HG02973 (cell line): ENCODE results near the gene FOXF2.

ENCODE experiments used
- ATAC-seq: cut with Tn5 transposase; IDR thresholded peaks from one replicate; pipeline ENCODE4 v1.9.1; 2021; ENCODE audit warnings: moderate library complexity; ENCODE audit not compliant: unreplicated experiment

The FOXF2 gene

DNA sequence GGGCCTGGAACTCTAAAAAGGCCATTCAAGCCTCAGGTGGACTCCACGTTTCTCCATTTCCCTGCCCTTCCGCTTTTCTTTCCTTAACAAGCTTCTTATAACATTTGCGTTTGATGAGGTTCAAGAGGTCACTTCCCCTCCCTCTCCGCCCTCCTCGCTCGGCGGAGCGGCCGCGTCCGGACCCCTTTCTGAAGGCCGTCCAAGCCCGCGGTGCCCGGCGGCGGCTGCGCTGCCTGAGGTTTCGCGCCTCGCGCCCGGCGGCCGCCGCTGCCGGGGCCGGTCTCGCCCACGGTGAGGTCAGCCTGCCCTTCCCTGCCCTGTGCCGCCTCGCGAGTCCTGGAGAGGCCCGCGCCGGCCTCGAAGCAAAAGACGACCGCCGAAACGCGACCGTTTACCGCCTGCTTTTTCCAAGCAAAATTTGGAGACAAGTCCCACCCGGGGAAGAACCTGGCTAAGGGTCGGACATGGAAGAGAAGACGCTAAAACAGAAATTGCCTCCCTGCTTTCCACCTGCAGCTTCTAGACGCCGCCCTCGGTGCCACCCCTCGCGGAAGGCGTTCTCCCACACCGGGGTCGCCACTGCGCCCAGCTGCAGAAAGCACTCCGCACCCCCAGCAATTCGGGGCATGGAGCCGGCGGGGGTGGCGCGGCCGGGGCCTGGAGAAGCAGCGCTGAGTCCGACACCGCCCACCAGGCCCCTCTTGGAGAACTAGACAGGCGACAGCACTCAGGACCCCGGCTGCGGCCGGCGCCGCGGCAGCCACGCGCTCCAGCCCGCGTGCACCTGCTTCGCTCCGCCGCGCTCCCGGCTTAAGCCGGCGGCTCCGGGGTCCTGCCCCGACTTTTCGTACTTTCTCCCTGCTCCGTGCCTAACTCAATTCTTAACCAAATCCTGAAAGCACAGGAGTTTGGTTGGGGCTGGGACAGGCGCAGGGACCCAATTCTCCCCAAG lies 11.0 kb upstream of the FOXF2 start:
- ATAC-seq = no peak

DNA sequence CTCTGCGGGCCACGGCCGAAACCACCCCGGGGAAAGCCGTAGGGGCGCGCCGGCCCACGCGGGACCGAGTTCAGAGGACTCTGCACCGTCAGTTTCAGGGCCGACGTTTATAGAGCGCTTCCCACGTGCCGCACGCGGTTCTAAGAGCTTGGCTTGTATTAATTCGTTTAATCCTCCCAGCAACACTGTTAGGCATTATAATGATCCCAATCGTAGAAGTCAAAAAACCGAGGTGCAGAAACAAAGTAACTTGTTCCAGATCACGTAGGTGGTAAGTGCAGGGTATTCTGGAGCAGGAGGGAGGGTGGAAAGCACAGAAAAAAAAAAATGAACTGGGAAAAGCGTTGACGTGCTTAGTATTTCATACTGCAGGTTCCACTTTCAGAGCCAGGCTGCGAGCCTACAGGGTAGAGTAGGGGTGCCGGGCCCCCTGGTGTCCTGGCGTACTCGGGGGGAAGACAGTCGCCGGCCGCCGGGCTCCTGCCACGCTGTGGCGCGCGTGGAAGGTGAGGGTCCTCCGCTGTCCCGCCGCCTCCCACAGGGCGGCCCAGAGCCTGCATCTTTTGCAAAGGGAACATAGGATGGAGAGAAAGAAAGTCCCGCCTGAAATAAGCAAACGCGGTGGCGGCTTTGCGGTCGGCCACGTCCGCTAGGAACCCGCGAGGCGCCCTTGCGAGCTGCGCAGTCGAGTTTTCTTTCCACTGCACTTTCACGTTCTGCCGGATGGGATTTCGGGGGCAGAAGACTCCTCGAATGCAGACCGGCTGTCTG lies 10.2 kb upstream of the FOXF2 start:
- no peak for ATAC-seq

- no peak for ATAC-seq
Measured at GRCh38 chr6:1379788-1380147, 9.6 kb upstream of the FOXF2 start.

DNA sequence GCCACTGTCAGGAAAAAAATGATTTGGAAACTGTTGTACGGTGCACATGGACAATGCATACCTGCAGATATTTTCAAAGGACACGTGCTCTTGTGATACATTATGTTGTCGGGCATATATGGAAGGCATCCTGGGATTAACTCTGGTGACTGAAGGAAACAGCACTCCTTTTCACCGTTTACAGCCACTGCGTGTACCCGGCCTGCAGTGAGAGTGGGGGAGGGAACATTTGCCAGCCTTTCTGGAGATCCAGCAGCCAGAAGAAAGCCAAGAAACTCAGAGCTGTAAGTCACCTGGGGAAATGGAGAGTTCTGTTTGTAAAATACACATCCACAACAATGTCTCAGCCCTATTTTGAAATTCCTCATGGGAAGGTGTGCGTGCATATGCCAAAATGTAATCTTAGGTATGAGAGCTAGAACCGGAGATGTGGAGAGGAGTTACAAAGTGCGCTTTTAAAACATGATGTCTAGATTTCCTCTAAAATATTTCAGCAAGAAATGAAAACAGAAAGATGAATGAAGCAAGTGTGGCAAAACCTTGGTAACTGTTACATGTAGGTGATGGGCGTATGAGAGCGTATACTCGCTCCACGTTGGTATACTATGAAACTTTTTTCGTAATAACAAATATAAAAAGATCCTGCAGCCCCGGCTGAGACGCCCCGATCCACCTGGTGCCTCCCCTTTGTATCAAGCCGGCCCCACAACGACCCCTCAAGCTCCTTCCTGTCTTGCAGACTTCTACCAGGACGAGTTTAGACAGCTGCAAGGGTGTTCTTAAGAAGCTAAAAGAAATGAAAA lies 8.6 kb upstream of the FOXF2 start:
- ATAC-seq = no peak

DNA sequence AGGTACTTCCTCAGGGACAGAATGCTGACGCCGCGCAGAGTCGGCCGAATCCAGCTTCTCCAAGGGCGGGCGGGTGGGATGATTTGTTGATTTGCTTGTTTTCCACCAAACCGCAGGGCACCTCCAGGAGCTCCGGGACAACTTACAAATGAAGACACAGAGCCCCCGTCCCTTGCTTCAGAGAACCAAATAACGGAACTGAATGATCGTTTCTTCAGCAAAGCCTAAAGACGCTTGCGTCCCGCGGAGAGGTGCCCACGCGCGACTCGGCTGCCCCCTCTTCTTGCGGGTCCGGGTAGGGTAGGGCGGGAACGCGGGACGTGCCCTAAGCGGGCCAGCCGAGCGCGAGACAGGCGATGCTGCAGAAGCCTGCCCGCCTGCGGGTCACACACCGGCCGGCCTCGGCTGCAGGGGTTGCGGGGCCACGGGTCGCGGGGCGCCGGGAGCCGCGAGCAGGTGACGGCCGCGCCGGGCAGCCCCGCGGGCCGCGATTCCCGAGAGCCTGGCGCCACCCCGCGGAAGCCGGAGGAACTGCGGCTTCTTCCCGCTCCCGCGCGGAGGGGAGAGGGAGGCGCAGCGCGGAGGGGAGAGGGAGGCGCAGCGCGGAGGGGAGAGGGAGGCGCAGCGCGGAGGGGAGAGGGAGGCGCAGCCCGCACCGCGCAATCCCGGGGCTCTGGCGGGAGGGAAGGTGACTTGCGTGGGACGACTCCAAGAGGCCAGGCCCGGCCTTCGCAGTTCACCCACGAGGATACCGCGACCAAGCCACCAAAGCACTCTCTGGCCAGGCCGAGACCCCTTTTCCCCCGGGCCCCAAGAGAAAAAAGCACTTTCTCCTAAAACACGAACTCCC lies 7.7 kb upstream of the FOXF2 start:
- no peak for ATAC-seq

DNA sequence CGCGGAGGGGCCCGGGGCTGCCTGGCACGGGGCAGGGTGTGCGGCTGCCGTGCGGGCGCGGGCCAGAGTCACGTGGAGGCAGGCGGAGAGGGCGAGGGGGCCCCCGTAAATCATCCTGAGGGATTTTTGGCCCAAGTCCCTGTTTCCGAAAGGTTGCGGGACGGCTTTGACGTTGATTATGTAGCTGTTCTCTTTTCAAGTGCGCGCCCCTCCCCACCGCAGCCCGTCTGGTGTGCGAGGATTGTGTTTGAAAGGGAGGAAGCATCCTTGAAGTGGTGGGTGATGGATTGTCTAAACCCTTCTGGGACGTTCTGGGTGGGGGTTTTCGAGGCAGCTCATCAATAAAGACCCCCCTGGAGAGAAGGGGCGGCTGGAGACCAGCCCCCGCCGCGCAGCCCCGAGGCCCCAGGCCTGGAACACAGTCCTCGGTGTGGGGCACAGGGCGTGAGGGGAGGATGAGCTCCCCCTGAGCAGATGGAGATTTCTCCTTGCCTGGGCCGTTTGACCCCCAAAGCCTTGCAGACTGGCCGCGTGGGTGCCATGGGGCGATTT lies 7.0 kb upstream of the FOXF2 start:
- no peak for ATAC-seq

GRCh38 chr6:1382883-1383728 lies 6.3 kb upstream of the FOXF2 start:
- no peak for ATAC-seq

DNA sequence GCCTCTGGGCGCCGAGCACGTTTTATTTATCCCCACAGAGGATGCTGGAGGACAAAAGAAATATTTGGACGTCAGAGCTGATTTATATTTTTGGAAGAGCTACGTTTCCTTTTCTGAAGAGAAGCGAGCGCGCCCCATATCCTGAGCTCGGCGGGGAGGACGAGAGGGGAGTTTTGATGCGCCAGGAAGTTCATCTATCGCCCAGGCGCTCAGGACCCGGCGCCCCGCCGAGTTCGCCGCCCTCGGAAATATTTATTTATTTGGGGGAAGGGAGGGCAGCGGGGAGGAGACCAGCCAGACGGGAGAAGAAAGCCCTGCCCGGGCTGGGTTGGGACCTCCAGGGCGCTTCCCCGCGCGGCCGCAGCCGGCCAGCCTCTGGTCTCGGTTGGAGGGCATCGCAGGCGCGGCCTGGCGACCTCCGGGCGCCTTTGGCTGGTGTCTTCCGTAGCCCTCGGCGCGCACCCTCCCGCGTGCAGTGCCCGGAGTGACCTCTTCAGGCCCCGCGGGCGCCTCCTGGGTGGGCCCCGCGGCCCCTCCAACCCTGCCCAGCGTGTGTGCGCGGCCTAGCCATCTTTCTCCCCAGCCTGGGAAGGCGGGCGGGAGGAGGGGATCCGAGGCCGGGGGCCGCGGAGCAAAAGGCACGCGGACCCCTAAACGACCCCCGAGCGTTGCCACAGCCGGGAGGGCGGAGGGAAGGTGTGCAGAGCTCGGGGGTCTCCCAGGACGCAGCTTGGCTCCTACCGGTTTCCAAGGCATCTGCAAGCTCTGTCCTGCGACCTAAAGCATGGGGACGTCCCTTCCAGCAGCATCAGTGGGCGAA lies 5.4 kb upstream of the FOXF2 start:
- ATAC-seq = no peak

DNA sequence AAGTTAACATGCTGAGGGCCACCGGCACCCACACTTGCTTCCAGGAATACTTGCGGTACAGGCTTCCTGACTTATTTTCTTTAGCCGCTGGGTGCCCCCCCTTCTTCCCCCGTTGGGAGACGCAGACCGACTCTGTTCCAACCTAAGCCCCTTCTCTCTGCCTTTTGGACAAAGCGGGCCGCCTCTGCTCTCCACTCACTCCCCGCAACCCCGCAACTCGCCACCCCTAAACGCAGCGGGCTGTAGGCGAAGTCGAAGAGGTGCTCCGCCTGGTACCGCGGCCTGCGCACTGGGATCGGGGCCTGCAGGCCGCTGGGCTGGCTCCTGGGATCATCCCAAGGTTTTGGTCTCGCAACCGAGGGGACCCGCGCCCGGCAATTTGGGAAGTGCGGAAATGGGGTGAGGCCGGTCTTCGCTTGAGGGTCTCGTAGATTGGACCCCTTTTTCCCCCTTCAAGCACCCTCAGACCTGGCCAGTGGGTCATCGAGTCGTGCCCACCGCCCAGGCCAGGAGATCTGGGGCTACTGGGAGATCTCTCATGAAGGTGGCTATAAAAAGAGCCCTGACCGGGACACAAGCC lies 4.7 kb upstream of the FOXF2 start:
- no peak for ATAC-seq

- ATAC-seq = no peak
Measured at GRCh38 chr6:1385129-1386037, 4.0 kb upstream of the FOXF2 start.

GRCh38 chr6:1386038-1386709 lies 3.2 kb upstream of the FOXF2 start:
- ATAC-seq = no peak

- ATAC-seq = no peak
Measured at GRCh38 chr6:1387538-1387875, 1.9 kb upstream of the FOXF2 start.

GRCh38 chr6:1387876-1388629 lies 1.3 kb upstream of the FOXF2 start:
- ATAC-seq = no peak

DNA sequence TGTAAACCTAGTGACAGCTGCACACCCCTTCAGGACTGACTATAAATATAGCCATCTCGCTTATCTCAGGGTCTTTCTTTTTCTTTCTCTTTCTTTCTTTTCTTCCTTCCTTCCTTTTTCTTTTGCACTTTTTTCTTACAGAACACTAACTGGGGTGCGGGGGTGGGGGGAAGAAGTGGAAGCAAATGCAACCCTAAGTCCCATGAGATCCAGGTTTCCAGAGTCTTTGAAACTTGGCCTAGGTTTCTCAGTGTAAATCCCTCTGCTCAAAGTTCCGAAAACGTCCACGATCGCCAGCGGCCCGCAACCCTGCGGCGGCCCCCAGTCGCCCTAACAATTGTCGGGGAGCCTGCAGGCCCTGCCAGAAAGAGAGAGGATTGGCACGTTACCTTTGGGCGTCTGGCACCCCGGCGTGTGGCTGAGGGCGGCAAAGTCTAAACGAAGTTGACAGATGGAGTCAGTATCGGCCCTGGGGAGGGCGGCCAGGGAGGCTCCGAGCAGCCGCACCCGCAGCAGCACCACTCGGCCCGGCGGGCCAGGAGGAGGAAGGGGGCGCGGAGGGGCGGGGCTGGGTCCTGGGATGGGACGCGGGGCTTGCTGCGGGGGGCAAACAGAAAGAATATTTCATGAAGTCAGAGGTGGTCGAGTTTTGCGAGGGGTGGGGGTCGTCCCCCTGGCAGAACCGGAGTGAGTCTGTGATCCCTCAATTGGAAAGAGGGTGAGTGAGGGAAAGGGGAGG lies 577 bp upstream of the FOXF2 start:
- no peak for ATAC-seq
